ENCODE results near the gene ING2. TPM values are rescaled to one million over a fixed set of nuclear protein-coding genes. Genes with fewer than 3 reads are reported as not detected.
A peak's percentile ranks its signal among the peaks of the same experiment; 100 is the strongest.

ING2 gene
- total RNA-seq, 1 experiment from 2014 or later: 15.8 TPM

DNA sequence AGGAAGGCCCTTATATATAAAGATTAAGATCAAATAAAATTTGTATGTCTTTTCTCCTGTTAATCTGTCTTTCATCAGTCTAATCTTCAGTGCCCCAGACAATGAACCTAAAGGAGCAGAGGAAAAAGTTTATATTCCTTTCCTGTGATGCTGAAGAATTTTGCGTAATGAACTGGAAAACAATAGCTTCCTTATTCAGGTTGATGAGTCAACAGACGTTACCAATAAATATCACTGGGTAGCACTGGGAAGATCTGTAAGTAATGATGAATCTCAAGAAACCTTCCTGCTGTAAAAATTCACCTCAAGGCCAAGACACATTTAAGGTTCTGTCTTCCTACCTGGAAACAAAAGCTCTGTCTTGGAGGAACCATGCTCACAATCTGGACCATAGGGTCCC is 34.9 kb upstream of the ING2 start:
- intact Hi-C loops (cut with micrococcal nuclease; ENCODE audit: unreplicated experiment): loop anchor here (5.0 to 10.0 kb wide), 3 partner anchors 187 to 692 kb away; partner anchors contain the start of genes RWDD4 and TRAPPC11
- H3K27ac ChIP-seq (ENCODE audit: low read depth, low read length, poor library complexity, severe bottlenecking): no peak overlapping the region

GRCh38 chr4:183470821-183471220 is 34.0 kb upstream of the ING2 start:
- H3K27ac ChIP-seq (ENCODE audit: low read depth, low read length, poor library complexity, severe bottlenecking): no peak overlapping the region
- no peaks in the 10 kb centered on the region for H3K27me3 ChIP-seq (replicated peaks; ENCODE audit: insufficient read depth, low read depth, low read length, poor library complexity)
- no peak for DNase-seq (ENCODE audit: low spot score)
- ChIA-PET POLR2A (ENCODE audit: low non-redundant PET) (no interaction called here), CTCF (interaction anchor here (0.8 kb wide), 1 partner anchor 700 kb away, joined by 5 read pairs; no protein-coding TSS in a partner anchor)
- intact Hi-C loops (cut with micrococcal nuclease; ENCODE audit: unreplicated experiment): loop anchor here (5.0 to 10.0 kb wide), 3 partner anchors 186 to 691 kb away; partner anchors contain the start of genes RWDD4 and TRAPPC11
- H3K4me3 ChIP-seq (ENCODE audit: low read depth, low read length, poor library complexity, severe bottlenecking): no peak overlapping the region
- TF ChIP-seq EZH2 (IDR thresholded peaks at IDR 0.05; ENCODE audit: borderline replicate concordance, low read depth, low read length, poor library complexity, severe bottlenecking): no peak
- TF ChIP-seq CTCF (conservative IDR thresholded peaks at IDR 0.05; ENCODE audit: low read depth, low read length): no peak
- no peaks in the 10 kb centered on the region for H3K9me3 ChIP-seq (ENCODE audit: low read depth, low read length, poor library complexity, severe bottlenecking)
- H3K36me3 ChIP-seq (ENCODE audit: insufficient read depth, low read length, poor library complexity, severe bottlenecking): no peaks in the 10 kb centered on the region
- no peaks in the 10 kb centered on the region for H3K4me1 ChIP-seq (ENCODE audit: insufficient read depth, low read length, poor library complexity, severe bottlenecking)
- no TSS peak for BruUV-seq (replicated peaks)

More for the DNA sequence above, 34.9 kb upstream of the ING2 start:
- Histone ChIP-seq H3K4me1 (ENCODE audit: insufficient read depth, low read length, poor library complexity, severe bottlenecking) (no peaks in the 10 kb centered on the region), H3K36me3 (ENCODE audit: insufficient read depth, low read length, poor library complexity, severe bottlenecking) (no peaks in the 10 kb centered on the region), H3K4me3 (ENCODE audit: low read depth, low read length, poor library complexity, severe bottlenecking) (no peak overlapping the region), H3K9me3 (ENCODE audit: low read depth, low read length, poor library complexity, severe bottlenecking) (no peaks in the 10 kb centered on the region), H3K27me3 (replicated peaks; ENCODE audit: insufficient read depth, low read depth, low read length, poor library complexity) (no peaks in the 10 kb centered on the region)
- CTCF ChIA-PET: no interaction called here
- POLR2A ChIA-PET (ENCODE audit: low non-redundant PET): interaction anchor here (0.6 kb wide), 1 partner anchor 16 kb away, joined by 8 read pairs; no protein-coding TSS in a partner anchor
- no peak for DNase-seq (ENCODE audit: low spot score)
- no TSS peak for BruUV-seq (replicated peaks)
- TF ChIP-seq EZH2 (IDR thresholded peaks at IDR 0.05; ENCODE audit: borderline replicate concordance, low read depth, low read length, poor library complexity, severe bottlenecking): no peak
- no peak for TF ChIP-seq CTCF (conservative IDR thresholded peaks at IDR 0.05; ENCODE audit: low read depth, low read length)

DNA sequence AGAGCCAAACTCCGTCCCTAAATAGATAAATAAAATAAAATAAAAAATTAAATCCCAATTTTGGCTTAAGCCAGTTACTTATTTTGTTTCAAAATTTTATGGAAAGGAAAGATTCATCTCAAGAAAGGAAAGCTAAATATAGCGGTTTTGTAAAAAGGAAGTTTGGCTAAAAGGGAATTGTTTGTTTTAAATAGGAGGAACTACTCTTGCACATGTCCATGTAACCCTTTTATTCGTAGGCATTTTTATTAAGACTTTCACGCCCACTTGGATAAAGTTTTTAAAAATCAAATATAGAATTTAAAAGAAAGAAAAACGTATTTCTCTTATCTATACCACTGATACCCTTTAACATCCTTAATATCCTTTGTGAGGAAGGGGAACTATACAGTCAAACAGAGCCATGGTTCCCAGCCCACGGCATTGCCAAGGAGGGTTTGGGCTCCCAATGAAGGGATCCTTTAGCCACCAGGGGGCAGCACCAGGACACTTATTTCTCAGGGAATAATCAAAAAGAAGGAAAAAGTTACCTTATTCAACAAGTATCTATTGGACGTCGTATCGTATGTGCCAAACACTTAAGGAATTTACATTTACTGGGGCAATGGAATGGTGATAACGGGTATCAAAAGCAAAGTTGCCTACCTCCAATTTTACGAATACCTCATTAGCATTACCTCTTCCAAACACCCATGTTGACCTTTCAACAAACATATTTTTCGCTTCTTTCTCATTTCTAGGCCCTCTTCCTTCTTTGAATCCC is 32.7 kb upstream of the ING2 start:
- CTCF ChIA-PET: no interaction called here
- Histone ChIP-seq H3K27ac (ENCODE audit: low read depth, low read length, poor library complexity, severe bottlenecking) (no peak overlapping the region), H3K9me3 (ENCODE audit: low read depth, low read length, poor library complexity, severe bottlenecking) (no peaks in the 10 kb centered on the region), H3K4me3 (ENCODE audit: low read depth, low read length, poor library complexity, severe bottlenecking) (no peak overlapping the region), H3K4me1 (ENCODE audit: insufficient read depth, low read length, poor library complexity, severe bottlenecking) (no peaks in the 10 kb centered on the region), H3K36me3 (ENCODE audit: insufficient read depth, low read length, poor library complexity, severe bottlenecking) (no peaks in the 10 kb centered on the region), H3K27me3 (replicated peaks; ENCODE audit: insufficient read depth, low read depth, low read length, poor library complexity) (no peaks in the 10 kb centered on the region)
- intact Hi-C loops (cut with micrococcal nuclease; ENCODE audit: unreplicated experiment): loop anchor here (1.0 to 10.0 kb wide), 4 partner anchors 130 to 690 kb away; partner anchors contain the start of genes RWDD4 and TRAPPC11
- TF ChIP-seq CTCF (conservative IDR thresholded peaks at IDR 0.05; ENCODE audit: low read depth, low read length): peak; percentile 95
- no peak for TF ChIP-seq EZH2 (IDR thresholded peaks at IDR 0.05; ENCODE audit: borderline replicate concordance, low read depth, low read length, poor library complexity, severe bottlenecking)
- BruUV-seq (replicated peaks): no TSS peak
- POLR2A ChIA-PET (ENCODE audit: low non-redundant PET): no interaction called here
- peak; percentile 85 for DNase-seq (ENCODE audit: low spot score)
